GM12864 (cell line): Measurements from ENCODE around the gene DIAPH1.
A peak's percentile ranks its signal among the peaks of the same experiment; 100 is the strongest.

ENCODE experiments used
- DNase-seq: peaks from one replicate; pipeline ENCODE4 v3.0.0-alpha.2; 2011; ENCODE audit warnings: low read depth
- H3K4me3 ChIP-seq: 2 replicates; pipeline ENCODE4 v1.5.1; 2011; ENCODE audit warnings: mild to moderate bottlenecking, low read depth, low read length, control low read depth
- TF ChIP-seq, protein P1 (sequence below): IDR thresholded peaks from 2 replicates; pipeline ENCODE4 v1.5.1; 2011; ENCODE audit warnings: low read depth, mild to moderate bottlenecking, moderate library complexity, low read length, control low read depth, inconsistent platforms; ENCODE audit errors: missing control alignments

Gene DIAPH1

DNA sequence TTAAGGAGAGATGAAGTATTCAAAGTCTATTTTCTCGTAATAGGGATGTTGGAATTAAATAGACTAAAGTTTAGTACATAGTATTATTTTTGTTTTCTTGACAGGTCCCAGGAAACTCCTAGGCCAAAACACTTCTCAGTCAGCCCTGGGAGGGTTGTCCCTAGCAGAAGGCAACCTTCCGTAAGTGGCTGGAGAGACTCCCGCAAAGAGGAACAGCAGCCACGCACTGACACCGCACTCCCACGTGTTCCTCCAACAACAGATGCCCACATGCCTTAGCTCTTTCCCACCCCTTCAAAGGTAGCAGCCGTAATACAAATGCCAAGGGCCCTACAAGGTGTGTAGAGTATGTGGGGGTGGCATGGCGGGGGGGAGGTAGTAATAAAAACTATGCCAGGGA is 101.5 kb downstream of the DIAPH1 start:
- TF ChIP-seq, protein P1, sequence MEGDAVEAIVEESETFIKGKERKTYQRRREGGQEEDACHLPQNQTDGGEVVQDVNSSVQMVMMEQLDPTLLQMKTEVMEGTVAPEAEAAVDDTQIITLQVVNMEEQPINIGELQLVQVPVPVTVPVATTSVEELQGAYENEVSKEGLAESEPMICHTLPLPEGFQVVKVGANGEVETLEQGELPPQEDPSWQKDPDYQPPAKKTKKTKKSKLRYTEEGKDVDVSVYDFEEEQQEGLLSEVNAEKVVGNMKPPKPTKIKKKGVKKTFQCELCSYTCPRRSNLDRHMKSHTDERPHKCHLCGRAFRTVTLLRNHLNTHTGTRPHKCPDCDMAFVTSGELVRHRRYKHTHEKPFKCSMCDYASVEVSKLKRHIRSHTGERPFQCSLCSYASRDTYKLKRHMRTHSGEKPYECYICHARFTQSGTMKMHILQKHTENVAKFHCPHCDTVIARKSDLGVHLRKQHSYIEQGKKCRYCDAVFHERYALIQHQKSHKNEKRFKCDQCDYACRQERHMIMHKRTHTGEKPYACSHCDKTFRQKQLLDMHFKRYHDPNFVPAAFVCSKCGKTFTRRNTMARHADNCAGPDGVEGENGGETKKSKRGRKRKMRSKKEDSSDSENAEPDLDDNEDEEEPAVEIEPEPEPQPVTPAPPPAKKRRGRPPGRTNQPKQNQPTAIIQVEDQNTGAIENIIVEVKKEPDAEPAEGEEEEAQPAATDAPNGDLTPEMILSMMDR: no peak
- H3K4me3 ChIP-seq: no peak overlapping the region
- no peak for DNase-seq

DNA sequence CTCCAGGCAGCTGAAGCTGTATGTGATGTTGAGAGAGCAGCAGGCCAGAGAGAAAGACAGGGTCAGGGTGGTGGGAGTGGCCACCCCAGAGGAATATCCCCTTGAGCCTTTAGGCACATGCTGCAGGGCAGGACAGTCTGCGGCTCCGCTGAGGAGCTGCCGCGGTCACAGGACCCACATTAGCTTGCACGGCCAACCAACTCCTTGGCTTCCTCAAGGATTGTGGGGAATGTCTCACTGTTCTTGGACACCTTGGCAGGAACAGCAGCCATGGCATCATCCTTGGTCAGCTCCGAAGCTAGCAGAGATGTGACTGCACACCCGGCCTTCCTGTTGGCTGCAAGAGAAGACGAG is 102.2 kb downstream of the DIAPH1 start:
- no peak for DNase-seq
- TF ChIP-seq, protein P1: no peak
- no peak overlapping the region for H3K4me3 ChIP-seq

DNA sequence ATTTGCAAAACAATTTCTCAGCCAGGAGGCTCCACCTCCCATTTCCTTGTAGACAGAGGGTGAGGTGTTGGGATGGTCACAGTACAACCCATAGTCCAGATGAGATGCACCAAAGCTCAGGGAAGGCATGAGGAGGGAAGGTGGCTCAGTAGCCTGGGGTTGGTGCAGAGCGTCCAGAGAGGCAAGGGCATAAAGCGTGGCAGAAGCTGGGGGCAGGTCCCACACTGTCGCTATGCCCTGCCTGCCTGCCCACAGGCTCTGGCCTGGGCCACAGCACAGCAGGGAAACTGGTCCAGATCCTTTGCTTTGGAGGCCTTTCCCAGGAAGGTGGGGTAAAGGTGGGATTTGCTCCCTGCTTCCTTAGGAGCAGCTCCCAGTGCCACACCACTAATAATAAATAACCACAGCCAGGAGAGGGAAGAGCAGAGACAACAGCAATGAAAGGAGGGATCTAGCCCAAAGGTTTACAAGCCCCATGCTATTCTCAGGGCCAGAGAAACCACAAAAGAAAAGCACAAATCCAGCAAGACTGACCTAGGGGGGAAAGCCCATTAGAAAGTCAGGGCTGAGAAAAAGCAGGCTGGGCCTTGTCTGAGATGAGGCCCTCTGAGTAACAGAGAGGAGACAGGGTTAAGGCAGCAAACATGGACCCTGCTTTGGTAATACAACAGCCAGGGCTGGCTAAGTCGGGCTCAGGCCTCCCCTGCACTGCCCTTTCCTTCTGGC is 102.7 kb downstream of the DIAPH1 start:
- H3K4me3 ChIP-seq: no peak overlapping the region
- TF ChIP-seq, protein P1: no peak
- no peak for DNase-seq

DNA sequence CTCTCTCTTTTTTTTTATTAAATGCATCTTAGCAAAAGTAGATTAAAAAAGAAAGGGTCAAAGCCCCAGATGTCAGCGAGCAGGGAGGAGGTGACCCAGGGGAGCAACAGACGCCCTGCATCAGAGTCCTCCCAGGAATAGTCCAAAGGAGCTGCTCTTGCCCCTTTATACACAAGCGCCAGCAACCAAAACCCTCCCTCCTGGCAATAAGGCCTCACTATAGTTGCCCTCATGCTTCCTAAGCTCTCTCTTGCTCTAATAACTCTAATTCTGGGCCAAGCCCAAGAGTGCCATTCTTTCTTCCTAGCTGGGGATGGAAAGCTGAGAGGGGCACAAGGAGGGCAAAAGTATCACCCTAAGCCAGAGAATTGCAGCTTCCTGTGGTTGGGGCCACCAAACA is 103.7 kb downstream of the DIAPH1 start:
- no peak for DNase-seq
- TF ChIP-seq, protein P1: no peak
- H3K4me3 ChIP-seq: no peak overlapping the region

DNA sequence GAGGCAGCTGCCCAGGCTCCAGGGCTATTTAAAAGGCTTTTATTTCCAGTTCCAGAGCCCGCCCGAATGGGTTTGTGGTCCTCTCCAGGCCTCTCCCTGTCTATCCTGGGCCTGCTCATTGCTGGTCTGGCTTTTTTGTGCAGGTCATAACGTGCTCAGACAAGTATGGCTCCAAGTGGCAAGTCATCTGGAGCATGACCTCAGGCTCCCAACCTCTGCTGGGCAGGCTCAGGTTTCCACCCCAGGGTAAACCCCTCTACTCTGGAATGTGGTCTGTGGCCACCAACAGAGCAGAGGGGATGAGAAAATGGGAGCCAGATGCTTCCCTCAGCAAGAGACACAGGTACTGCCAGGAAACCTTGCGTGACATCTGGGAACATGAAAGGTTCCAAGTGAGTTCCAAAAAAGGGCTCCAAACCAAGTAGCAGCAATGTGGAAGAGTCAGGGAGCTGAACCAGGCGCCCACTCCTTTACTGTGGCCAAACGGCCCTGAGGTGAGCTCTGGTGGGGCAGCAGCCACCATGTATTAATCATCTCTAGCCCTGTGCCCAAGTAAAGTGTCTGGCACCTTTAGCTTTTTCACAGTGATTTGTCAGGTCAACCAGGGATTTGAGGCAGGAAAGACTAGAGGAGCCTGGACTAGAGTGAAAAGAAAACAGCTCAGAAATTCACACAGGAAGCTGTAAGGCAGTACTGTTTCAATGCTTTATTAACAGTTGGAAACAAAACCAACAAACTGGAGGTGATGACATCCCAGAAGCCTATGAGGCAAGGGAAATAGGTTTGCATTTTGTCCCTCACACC is 104.3 kb downstream of the DIAPH1 start:
- TF ChIP-seq, protein P1: no peak
- H3K4me3 ChIP-seq: no peak overlapping the region
- no peak for DNase-seq

DNA sequence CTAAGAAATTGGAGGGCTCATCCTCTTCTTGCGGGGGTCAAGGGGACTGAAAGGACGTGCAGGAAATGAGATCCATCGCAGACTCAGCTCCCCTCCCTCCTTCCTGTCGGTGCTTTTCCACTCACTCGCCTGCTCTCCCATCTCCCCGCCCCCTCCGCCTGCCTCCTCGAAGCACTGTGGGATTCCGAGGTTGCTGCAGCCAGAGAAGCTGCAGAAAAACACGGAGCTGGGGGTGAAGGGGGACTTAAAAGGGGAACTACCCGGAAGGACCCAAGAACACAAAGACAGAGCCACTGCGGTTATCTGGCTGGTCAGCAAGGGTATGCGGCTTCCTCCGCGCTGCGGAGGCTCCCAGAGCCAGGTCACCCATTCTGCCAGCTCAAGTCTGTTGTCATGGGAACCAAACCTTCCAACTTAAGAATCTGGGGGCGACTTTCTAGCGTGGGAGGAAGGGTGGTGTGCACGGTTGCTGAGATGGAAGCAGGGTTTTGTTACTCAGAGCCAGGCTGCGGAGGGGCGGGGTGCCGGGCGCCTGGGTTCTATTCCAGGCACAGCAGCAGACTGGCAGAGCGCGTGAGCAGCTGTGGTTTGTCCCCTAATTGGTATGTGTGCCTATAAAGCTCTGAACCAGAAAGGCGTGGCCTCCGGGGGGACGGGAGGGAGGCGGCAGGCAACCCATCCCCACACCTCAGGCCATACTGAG is 105.0 kb downstream of the DIAPH1 start:
- TF ChIP-seq, protein P1: no peak
- DNase-seq: peak; percentile 82
- H3K4me3 ChIP-seq: peak overlapping the region; percentile 56
